NCI-H748 treated with DMSO at 0.1 percent for 48 hours (cell line): Measurements from ENCODE around the gene RALGPS1.

ENCODE experiments used
- DNase-seq: peaks from one replicate; lab custom pipeline; 2025; lab: John Stamatoyannopoulos, UW

RALGPS1 gene

DNA sequence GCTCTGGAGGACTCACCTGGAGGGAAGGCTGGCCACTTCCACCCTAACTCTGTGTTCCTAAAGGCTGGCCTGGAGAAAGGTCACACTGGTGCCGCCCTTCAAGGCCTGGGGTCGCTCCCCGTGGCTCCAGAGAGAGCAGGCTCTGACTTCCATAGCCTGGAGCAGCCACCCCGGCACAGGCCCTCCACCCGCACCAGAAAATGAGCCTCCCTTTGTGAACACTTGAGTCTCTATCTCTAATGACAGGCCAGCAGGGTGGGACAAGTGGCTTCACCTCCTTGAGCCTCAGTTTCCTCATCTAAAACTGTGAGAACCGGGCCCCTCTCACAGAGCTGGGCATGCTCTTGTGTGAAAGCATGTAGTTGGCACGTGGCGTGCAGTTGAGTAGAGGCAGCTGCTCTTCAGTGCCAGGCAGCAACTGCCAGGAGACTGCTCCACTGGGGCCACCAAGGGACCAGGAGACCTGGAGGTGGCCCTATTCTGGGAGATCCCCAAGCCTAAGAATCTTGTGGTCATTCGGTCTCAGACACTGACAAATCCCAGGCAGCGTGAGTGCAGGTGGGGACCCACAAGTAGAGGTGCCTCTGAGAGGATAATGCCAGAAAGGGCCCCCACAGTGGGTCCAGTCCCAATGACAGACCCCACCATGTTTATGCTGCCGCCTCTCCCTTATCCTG lies 293.3 kb downstream of the RALGPS1 start:
- DNase-seq = no peak

DNA sequence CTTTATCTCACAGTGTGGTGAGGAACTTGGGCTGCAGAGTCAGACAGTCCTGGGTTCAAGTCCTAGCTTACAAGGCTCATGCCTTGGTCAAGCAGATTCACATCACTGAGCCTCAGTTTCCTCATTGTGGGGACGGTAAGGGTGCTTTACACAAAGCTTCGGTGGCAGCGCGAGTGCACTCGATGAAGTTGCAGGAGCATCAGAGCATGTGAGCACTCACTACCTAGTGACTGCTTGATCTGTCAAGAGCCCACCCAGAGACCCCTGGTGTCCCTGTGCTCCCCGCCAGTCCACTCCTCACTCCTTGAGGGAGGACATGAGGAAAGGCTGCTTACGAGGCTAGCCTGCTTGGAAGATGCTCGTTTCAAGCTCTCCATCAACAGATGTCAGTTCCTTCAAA lies 293.8 kb downstream of the RALGPS1 start:
- no peak for DNase-seq

GRCh38 chr9:127209220-127209619 lies 294.6 kb downstream of the RALGPS1 start:
- DNase-seq = no peak

DNA sequence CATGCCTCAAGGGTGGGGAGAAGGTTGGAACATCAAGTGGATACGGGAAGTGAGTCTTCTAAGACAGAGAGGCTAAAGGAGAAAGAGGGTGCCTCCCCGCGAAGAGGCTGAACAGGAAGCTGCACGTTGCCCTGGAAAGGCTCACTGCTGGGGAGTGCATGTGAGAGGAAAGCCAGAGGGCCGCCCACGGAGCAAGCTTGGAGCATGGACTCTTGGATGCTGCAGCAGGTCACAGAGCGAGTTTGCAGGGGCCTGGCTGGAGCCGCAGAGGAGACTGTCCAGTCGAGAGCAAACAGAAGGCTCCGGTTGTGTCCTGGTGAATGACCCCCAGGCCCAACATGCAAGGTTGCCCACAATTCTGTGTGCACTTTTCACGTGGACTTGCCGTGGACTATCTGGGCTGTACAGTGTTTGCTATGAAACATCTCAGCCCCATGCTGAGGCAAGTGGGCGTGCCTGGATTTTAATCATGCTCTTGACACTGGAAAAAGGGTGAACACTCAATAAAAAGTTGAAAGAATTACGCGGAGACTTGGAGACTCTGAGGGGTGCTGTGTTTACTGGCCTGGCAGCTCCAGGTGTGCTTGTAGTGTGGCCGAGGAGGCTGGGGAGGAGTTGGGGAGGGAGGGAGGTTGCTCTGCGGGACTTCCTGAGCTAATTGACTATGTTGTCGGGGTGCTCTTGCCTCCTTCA lies 295.5 kb downstream of the RALGPS1 start:
- DNase-seq = no peak

- no peak for DNase-seq
Observed at GRCh38 chr9:127210851-127211730, 296.5 kb downstream of the RALGPS1 start.

DNA sequence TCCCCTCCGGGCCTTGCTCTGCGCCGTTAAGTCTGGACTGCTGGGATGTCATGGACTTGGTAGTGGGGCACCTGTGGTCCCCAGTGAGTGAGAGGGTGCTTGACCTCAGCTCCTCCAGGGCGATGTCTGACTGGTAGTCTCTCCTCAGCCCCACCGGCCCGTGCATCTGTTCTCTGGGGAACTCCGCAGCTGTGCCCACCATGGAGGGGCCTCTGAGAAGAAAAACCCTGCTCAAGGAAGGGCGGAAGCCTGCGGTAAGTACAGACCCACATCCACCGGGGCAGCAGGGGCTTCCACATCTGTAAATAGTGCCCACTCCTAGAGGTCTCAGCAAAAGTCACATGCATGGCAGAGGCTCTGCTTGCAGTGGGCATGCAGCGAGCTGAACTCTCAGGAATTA lies 297.4 kb downstream of the RALGPS1 start:
- no peak for DNase-seq

DNA sequence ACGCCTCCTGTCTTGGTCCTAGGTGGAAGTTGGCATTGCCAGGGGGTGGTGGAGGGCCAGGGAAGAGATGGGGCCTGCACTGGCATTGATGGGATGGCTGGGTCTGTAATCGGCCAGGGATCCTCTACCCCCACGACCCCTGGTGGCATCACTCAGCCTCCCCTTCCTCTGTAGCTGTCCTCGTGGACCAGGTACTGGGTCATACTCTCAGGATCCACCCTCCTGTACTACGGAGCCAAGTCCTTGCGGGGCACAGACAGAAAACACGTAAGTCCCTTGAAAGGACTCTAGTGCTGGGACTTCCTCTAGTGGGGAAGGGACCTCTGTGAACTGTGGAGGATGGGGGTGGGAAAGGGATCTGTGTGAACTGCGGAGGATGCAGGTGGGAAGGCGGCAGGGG lies 297.9 kb downstream of the RALGPS1 start:
- no peak for DNase-seq

GRCh38 chr9:127213859-127214258 lies 299.3 kb downstream of the RALGPS1 start:
- no peak for DNase-seq

- peak; percentile 62 for DNase-seq
Observed at GRCh38 chr9:127214421-127215267, 300.1 kb downstream of the RALGPS1 start.

GRCh38 chr9:127215268-127216209 lies 301.0 kb downstream of the RALGPS1 start:
- DNase-seq = no peak

GRCh38 chr9:127216210-127216887 lies 301.8 kb downstream of the RALGPS1 start:
- DNase-seq = no peak

- no peak for DNase-seq
Observed at GRCh38 chr9:127216888-127217217, 302.3 kb downstream of the RALGPS1 start.

GRCh38 chr9:127218818-127219217 lies 304.2 kb downstream of the RALGPS1 start:
- DNase-seq = no peak

DNA sequence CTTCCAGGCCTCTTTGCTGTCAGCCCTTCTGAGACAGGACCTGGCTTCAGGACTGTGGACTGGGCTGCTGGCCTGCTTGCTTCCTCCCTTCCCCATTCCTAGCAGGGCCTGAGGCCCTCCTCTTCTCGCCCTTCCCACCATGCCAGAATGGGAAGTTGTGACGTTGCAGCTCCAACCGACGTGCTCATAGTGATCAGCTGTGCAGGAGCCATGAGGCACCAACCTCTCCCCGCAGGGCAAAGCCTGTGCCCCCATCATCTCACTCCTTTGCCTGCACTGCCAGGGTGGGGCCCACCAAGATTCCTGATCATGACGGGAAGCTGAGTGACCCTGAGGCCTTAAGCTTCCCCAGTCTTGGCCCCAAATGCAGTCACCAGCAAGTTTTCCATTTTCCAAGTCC lies 304.9 kb downstream of the RALGPS1 start:
- DNase-seq = no peak

DNA sequence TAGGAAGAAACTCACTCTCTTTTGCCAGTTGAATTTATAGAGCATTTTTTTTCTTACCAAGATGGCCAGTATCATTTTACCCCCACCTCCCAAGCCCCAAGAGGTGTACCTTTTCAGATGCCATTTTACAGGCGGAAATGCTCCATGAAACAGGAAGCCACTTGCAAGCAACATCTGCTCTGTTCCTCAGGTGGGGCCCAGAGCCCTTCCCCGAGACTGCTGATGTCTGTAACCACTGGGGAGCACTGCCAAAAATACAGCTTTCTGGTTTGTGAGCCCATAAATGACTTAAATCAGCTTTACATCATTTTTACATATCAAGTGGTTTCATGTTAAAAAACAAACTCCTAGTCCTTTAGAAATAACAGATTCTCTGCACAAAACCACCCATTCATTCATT lies 307.1 kb downstream of the RALGPS1 start:
- no peak for DNase-seq

DNA sequence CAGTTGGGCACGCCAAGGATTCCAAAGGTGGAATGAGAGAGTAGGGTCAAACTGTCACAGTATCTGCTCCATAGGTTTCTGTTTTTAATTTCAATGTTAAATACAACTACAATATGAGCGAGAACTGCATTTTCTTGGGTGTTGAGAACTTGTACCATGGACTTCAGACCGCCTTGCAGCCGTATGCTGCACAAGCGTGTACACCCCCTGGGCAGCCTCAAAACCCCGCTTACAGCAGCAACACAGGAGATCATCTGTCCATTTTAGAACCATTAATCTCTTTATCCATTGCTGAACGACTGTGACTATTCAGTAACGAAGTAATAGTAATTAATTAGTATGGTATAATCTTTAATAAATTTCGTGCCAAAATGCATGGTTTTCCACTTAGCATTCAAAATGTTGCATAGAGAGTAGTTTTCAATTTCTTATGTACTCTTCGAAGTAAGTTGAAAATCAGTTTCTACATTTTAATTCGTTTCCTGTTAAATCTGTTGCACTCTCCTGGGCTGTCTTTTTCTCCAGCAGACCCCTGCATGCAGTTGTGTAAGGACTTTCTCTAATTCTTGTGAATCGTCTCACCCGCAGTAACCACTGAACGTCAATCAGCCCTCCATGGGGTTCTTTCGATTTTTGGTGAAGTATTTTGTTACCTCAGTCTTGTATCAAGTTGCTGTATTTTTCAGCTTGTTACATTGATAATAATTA lies 308.0 kb downstream of the RALGPS1 start:
- no peak for DNase-seq

DNA sequence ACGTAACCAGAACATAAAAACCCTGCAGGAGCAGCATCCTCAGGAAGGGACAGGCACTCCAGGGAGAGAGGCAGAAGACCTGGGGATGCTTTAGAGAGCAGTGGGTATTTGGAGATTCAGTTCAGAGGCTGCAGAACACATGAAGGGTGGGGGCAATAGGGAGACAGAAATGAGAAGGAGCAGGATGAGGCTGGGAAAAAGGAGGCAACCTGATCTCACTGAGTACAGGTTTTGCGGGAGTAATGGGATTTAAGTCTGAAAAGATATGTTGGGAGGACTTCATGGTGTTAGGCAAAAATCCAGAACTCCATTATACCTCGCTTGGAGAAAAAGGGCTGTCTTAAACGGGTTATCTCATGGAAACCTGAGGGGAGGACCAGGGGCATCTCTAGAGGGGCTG lies 308.7 kb downstream of the RALGPS1 start:
- DNase-seq = no peak

DNA sequence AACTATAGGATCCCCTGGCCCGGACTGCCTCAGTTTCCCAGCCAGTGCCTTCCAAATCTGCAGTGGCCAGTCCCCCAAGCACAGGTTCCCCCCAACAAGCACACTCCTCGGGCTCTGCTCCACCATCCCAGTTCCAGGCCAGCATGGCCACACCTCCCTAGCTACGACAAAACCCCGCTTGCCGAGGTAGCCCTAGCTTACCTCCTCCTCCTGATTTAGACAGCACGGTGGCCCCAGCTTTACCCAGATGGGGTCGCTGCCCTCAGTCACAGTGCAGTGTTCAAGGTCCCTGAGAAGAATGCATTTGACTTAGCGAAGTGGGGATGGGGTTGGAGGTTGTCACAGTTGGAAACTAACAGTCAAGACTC lies 309.2 kb downstream of the RALGPS1 start:
- no peak for DNase-seq

- DNase-seq = peak; percentile 89
Observed at GRCh38 chr9:127224178-127224882, 309.7 kb downstream of the RALGPS1 start.
